ENCODE data around the gene TLE2. TPM values are rescaled to one million over a fixed set of nuclear protein-coding genes. Genes with fewer than 3 reads are reported as not detected.

The TLE2 gene
- total RNA-seq, 1 experiment from 2014 or later, result 35.6 TPM

DNA sequence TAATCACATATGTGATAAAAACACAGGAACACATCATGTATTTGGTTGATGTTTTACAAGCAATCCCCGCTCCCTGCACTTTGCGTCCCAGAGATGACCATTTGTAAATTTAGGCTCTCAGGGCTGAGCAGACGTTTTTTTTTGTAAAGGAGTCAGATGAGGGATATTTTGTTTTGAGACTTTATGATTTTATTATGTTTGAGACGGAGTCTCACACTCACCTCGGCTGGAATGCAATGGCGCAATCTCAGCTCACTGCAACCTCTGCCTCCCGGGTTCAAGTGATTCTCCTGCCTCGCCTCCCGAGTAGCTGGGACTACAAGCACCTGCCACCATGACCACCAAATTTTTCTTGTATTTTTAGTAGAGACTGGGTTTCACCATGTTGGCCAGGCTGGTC is 50.3 kb downstream of the TLE2 start:
- intact Hi-C loops (cut with micrococcal nuclease), result no loop called here
- no peak for ATAC-seq
- H3K27me3 ChIP-seq (ENCODE audit: insufficient read depth, low read length), result no peaks in the 10 kb centered on the region
- POLR2A ChIA-PET, result no interaction called here
- peak overlapping the region; percentile 99; the same call in 1 of the 2 replicates for H3K4me2 ChIP-seq (ENCODE audit: low read length)
- no TSS peak for BruUV-seq (replicated peaks)
- H4K20me1 ChIP-seq (ENCODE audit: insufficient read depth), result no peaks in the 10 kb centered on the region
- H3K79me2 ChIP-seq (ENCODE audit: insufficient read depth, low read length), result no peaks in the 10 kb centered on the region
- no peak overlapping the region for H3K27ac ChIP-seq (ENCODE audit: low read depth, low read length)
- RAD21 ChIA-PET (ENCODE audit: low non-redundant PET in 1 of 2, low total read pairs in 2 of 2, uncharacterized antibody in 2 of 2, unreplicated experiment in 2 of 2), result no interaction called here
- no peak overlapping the region for H2AFZ ChIP-seq (ENCODE audit: low read depth, low read length, poor library complexity, severe bottlenecking)
- H3K36me3 ChIP-seq (ENCODE audit: control insufficient read depth in 1 of 2, insufficient read depth in 2 of 2, low read length in 2 of 2), result no peaks in the 10 kb centered on the region
- CTCF ChIA-PET, result interaction anchor here (0.7 kb wide), 1 partner anchor 8 kb away, joined by 3 read pairs; no protein-coding TSS in a partner anchor
- H3K9me3 ChIP-seq (ENCODE audit: control insufficient read depth in 1 of 2, insufficient read depth in 1 of 2, low read depth in 1 of 2, low read length in 2 of 2), result no peaks in the 10 kb centered on the region
- no peak overlapping the region for H3K4me3 ChIP-seq (replicated peaks in 1 of 2; ENCODE audit: low read depth in 1 of 2, low read length in 2 of 2)
- DNase-seq (ENCODE audit: low read depth, low spot score), result no peak
- peaks cover 13 to 29% of the 10 kb centered on the region in 2 experiments for H3K4me1 ChIP-seq (ENCODE audit: control insufficient read depth in 1 of 2, insufficient read depth in 2 of 2, low read length in 2 of 2)
- no peak overlapping the region for H3K9ac ChIP-seq (ENCODE audit: low read length)
- TF ChIP-seq SP1 (IDR thresholded peaks at IDR 0.05; ENCODE audit: low read depth) (no peak), ZNF274 (IDR thresholded peaks at IDR 0.05; ENCODE audit: low read depth, low read length) (no peak), YY1 (IDR thresholded peaks at IDR 0.05; ENCODE audit: extremely low read depth, insufficient replicate concordance, low read depth, low read length) (no peak), POLR2A (IDR thresholded peaks at IDR 0.05; ENCODE audit: borderline replicate concordance, extremely low read depth, insufficient read depth, insufficient read length) (no peak), POLR2AphosphoS5 (IDR thresholded peaks at IDR 0.05; ENCODE audit: low read depth, low read length) (no peak), FOSL1 (IDR thresholded peaks at IDR 0.05; ENCODE audit: low read depth) (no peak), CBX3 (IDR thresholded peaks at IDR 0.05; ENCODE audit: low read depth) (no peak), REST (IDR thresholded peaks at IDR 0.05; ENCODE audit: low read depth) (no peak), SIN3A (IDR thresholded peaks at IDR 0.05; ENCODE audit: low read depth) (no peak), ZFX (IDR thresholded peaks at IDR 0.05) (no peak), ATF3 (IDR thresholded peaks at IDR 0.05) (no peak), SRF (IDR thresholded peaks at IDR 0.05; ENCODE audit: low read depth) (no peak), ELF1 (IDR thresholded peaks at IDR 0.05; ENCODE audit: borderline replicate concordance, low read depth) (no peak), ZBTB33 (IDR thresholded peaks at IDR 0.05; ENCODE audit: extremely low read depth, insufficient replicate concordance, low read length) (no peak), MAX (IDR thresholded peaks at IDR 0.05) (no peak), CEBPB (IDR thresholded peaks at IDR 0.05; ENCODE audit: low read depth) (no peak), EGR1 (IDR thresholded peaks at IDR 0.05; ENCODE audit: low read depth) (no peak), RAD21 (IDR thresholded peaks at IDR 0.05; ENCODE audit: low read depth) (no peak)
- H3K9me2 ChIP-seq (ENCODE audit: insufficient read depth), result no peaks in the 10 kb centered on the region

Data from HCT116 (cell line).